NB4 (cell line): Measurements from ENCODE around the gene ARHGAP21.
"Not testable (repeated sequence)": the region's sequence is repeated elsewhere in the genome, so short reads cannot be mapped to it uniquely, and the experiment has no call there.

ENCODE experiments used
- DNase-seq: peaks from one replicate; pipeline ENCODE4 v3.0.0; 2010; ENCODE audit warnings: low read depth
- H3K4me3 ChIP-seq: one replicate; pipeline ENCODE4 v1.5.1; 2011; ENCODE audit warnings: mild to moderate bottlenecking, low read depth, low read length, moderate library complexity
- MYC ChIP-seq: IDR thresholded peaks from 2 replicates; pipeline ENCODE4 v1.6.1; 2011; ENCODE audit warnings: low read depth, low read length
- POLR2A ChIP-seq: IDR thresholded peaks from 2 replicates; pipeline ENCODE4 v1.6.1; 2011; ENCODE audit warnings: mild to moderate bottlenecking; ENCODE audit not compliant: insufficient read length; ENCODE audit errors: extremely low read depth
- TF ChIP-seq, protein P1 (sequence below): IDR thresholded peaks from one replicate; pipeline ENCODE4 v1.5.1; 2012; ENCODE audit warnings: low read depth, low read length
- TF ChIP-seq, protein P2 (sequence below): IDR thresholded peaks from 2 replicates; pipeline ENCODE4 v1.6.1; 2011; ENCODE audit warnings: low read depth, low read length

ARHGAP21 gene

DNA sequence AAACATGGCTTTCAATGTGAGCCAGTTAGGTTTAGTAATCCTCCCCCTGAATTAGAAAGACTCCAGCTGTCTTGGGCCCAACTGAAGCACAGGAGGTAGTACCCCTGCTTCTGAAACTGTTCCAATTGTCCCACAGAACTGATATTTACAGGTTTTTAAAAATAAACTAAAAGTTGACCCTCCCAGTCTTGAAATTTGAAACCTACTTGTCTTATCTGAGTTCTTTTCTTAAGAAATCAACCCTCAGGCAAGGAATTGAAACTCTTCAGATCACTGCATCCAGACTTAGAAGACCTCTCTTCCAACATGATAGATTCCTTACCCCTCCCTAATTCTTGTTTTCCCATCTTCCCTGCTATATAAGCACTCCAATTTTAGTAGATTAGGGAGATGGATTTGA is 13.3 kb upstream of the ARHGAP21 start:
- no peak overlapping the region for H3K4me3 ChIP-seq
- DNase-seq = no peak
- TF ChIP-seq, protein P1, sequence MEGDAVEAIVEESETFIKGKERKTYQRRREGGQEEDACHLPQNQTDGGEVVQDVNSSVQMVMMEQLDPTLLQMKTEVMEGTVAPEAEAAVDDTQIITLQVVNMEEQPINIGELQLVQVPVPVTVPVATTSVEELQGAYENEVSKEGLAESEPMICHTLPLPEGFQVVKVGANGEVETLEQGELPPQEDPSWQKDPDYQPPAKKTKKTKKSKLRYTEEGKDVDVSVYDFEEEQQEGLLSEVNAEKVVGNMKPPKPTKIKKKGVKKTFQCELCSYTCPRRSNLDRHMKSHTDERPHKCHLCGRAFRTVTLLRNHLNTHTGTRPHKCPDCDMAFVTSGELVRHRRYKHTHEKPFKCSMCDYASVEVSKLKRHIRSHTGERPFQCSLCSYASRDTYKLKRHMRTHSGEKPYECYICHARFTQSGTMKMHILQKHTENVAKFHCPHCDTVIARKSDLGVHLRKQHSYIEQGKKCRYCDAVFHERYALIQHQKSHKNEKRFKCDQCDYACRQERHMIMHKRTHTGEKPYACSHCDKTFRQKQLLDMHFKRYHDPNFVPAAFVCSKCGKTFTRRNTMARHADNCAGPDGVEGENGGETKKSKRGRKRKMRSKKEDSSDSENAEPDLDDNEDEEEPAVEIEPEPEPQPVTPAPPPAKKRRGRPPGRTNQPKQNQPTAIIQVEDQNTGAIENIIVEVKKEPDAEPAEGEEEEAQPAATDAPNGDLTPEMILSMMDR = no peak
- no peak for TF ChIP-seq MYC
- TF ChIP-seq POLR2A = no peak
- TF ChIP-seq, protein P2, sequence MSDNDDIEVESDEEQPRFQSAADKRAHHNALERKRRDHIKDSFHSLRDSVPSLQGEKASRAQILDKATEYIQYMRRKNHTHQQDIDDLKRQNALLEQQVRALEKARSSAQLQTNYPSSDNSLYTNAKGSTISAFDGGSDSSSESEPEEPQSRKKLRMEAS = no peak

DNA sequence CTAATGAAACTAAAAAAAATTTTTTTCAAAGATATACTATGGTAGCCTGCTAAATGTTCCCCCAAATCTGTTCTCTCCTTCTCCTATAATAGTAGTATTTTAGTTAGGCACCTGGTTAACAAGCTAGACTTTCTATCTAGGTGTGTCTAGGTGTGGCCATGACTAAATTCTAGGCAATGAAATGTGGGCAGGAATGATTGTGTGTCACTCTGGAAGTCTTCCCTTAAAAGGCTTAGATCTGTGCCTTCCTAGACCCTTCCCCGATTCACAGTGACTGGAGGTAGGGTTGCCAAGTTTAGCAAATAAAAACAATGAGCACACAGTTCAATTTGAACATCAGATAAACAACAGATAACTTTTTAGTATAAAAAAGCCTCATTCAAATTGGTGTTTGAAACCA is 8.3 kb upstream of the ARHGAP21 start:
- TF ChIP-seq, protein P1 = no peak
- TF ChIP-seq MYC (no peak), POLR2A (no peak)
- TF ChIP-seq, protein P2 = no peak
- no peak for DNase-seq
- no peak overlapping the region for H3K4me3 ChIP-seq

DNA sequence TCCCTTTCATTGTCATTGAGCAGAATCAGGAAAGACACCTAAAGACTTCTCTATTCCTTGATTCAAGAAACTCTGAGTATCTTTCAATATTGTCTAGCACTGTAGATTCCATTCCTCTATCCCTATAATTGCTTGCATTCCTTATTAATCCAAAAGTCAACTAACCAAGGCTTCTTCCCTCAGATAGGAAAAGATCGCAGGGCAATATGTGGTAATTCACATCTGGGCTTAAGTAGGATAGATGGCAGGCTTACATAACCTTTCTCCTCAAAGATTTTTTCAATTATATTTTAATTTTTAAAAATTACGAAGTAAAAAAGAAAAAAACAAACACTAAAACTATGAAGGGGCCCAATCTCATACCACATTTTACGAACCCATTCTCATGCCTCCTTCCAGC is 7.1 kb upstream of the ARHGAP21 start:
- TF ChIP-seq, protein P1 = no peak
- TF ChIP-seq POLR2A (no peak), MYC (no peak)
- TF ChIP-seq, protein P2 = no peak
- H3K4me3 ChIP-seq = no peak overlapping the region
- DNase-seq = no peak

DNA sequence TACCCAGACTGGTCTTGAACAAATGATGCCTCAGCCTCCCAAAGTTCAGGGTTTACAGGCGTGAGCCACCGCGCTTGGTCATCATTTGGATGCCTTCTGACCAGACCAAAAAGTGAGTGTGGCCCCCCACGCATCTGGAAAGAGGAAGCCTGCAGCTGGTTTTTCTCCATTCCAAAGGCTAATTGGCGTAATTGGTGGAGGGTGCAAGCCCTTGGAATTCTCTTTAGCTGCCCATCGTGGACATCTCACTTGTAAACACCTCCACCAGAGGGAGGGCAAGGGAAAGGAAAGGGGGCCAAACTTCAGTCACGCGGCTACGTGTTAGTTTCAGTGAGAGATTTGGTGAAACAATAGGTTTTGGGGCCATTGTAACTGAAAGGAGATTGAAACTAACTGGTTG is 4.1 kb upstream of the ARHGAP21 start:
- peak; percentile 10 for DNase-seq
- no peak for TF ChIP-seq MYC
- TF ChIP-seq, protein P2 = no peak
- TF ChIP-seq, protein P1 = no peak
- no peak for TF ChIP-seq POLR2A
- no peak overlapping the region for H3K4me3 ChIP-seq

DNA sequence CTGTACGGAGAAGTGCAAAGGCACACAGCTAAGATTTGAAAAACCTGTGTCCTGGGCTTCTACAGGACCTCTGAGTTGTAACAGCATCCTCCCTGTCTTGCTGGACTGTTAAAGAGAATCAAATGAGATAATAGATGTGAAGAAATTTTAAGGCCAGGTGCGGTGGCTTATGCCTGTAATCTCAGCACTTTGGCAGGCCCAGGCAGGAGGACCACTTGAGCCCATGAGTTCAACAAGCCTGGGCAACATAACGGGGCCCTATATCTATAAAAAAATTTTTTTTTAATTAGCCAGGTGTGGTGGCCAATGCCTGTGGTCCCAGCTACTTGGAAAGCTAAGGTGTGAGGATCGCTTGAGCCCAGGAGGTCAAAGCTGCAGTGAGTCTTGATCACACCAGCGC is 2.9 kb upstream of the ARHGAP21 start:
- TF ChIP-seq, protein P2 = no peak
- no peak for TF ChIP-seq MYC
- TF ChIP-seq POLR2A = no peak
- TF ChIP-seq, protein P1 = no peak
- H3K4me3 ChIP-seq = no peak overlapping the region
- no peak for DNase-seq

DNA sequence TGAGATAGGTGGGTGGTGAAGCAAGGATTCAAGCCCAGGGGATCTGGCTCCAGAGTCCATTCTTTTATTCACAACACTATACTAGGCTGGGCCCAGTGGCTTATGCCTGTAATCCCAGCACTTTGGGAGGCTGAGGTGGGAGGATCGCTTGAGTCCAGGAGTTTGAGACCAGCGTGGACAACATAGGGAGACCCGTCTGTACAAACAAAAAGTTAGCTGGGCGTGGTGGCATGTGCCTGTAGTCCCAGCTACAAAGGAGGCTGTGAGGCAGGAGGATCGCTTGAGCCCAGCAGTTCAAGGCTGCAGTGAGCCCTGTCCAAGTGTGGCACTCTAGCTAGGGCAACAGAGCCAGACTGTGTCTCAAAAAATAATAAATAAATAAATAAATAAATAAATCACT is 2.3 kb upstream of the ARHGAP21 start:
- H3K4me3 ChIP-seq, DNase-seq: not testable (repeated sequence)
